ENCODE measurements around the gene ASPG.
"Not testable (repeated sequence)": the region's sequence is repeated elsewhere in the genome, so short reads cannot be mapped to it uniquely, and the experiment has no call there.

Gene ASPG

DNA sequence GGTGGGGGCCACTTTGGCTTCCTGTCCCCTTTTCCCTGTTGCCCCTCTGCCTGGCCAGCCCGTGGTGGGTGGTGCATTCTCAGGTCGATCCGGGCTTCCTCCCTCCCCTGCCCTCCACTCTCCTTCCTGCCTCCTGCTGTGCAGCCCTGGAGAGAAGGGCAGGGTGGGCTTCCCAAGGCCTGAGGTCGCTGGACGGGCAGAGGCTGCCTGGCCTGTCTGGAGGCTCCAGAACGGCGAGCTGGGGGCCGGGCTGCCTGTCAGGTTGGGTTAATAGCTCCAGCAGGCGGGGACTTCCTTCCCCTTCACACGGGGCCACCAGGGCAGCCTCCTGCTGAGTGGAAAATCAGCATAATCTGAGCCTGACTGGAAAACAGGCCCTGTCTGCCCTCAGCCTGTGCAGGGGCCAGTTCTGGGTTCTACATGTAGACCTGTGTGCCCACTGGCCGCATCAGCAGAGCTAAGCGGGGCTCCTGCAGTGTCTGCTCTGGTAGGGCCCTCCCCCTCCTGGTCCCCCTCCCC is 64.2 kb downstream of the ASPG start:
- Mint-ChIP-seq H3K9me3 (no peaks in the 10 kb centered on the region), H3K27ac (no peak overlapping the region), H3K4me1 (no peaks in the 10 kb centered on the region), H3K4me3 (no peak overlapping the region), H3K36me3 (no peaks in the 10 kb centered on the region), H3K27me3 (no peaks in the 10 kb centered on the region)
- CTCF ChIA-PET, result interaction anchor here (0.6 kb wide), 1 partner anchor 380 kb away, joined by 4 read pairs; no protein-coding TSS in a partner anchor
- no peak for DNase-seq

- Mint-ChIP-seq H3K27ac (no peak overlapping the region), H3K4me1 (no peaks in the 10 kb centered on the region), H3K9me3 (no peaks in the 10 kb centered on the region), H3K27me3 (no peaks in the 10 kb centered on the region), H3K4me3 (no peak overlapping the region), H3K36me3 (no peaks in the 10 kb centered on the region)
- CTCF ChIA-PET, result interaction anchor here (0.6 kb wide), 1 partner anchor 379 kb away, joined by 4 read pairs; no protein-coding TSS in a partner anchor
- no peak for DNase-seq
Observed at GRCh38 chr14:104150136-104151025, 64.9 kb downstream of the ASPG start.

DNA sequence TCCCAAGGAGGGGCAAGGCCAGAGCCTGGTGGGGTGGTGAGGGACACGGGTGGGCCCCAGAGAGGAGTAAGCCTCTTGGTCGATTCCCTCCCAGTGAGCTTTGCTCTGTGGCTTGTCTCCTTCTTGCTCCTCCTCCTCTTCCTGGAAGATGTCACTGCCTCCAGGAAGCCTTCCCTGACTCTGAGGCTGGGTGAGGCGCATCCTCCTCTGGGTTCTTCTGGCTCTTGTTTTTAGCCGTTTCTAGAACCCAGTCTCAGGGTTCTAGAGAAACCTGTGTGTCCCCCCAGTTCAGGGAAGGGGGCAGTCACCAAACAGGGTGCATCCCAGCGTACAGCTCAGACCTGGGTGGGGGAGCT is 65.5 kb downstream of the ASPG start:
- Mint-ChIP-seq H3K4me1 (no peaks in the 10 kb centered on the region), H3K9me3 (no peaks in the 10 kb centered on the region), H3K4me3 (no peak overlapping the region), H3K36me3 (no peaks in the 10 kb centered on the region), H3K27ac (no peak overlapping the region), H3K27me3 (no peaks in the 10 kb centered on the region)
- DNase-seq, result no peak
- CTCF ChIA-PET, result interaction anchor here (0.7 kb wide), 1 partner anchor 14 kb away, joined by 4 read pairs; no protein-coding TSS in a partner anchor

GRCh38 chr14:104151566-104152245 is 66.2 kb downstream of the ASPG start:
- DNase-seq, result no peak
- H3K4me3 Mint-ChIP-seq, result no peak overlapping the region
- no peaks in the 10 kb centered on the region for H3K36me3 Mint-ChIP-seq
- H3K9me3 Mint-ChIP-seq, result no peaks in the 10 kb centered on the region
- no peaks in the 10 kb centered on the region for H3K4me1 Mint-ChIP-seq
- H3K27me3 Mint-ChIP-seq, result no peaks in the 10 kb centered on the region
- H3K27ac Mint-ChIP-seq, result no peak overlapping the region
- CTCF ChIA-PET, result interaction anchor here (0.7 kb wide), 1 partner anchor 14 kb away, joined by 4 read pairs; no protein-coding TSS in a partner anchor

- CTCF ChIA-PET, result no interaction called here
- no peak overlapping the region for H3K27ac Mint-ChIP-seq
- no peaks in the 10 kb centered on the region for H3K9me3 Mint-ChIP-seq
- H3K36me3 Mint-ChIP-seq, result no peaks in the 10 kb centered on the region
- DNase-seq, result no peak
- no peak overlapping the region for H3K4me3 Mint-ChIP-seq
- H3K27me3 Mint-ChIP-seq, result no peaks in the 10 kb centered on the region
- H3K4me1 Mint-ChIP-seq, result no peaks in the 10 kb centered on the region
Observed at GRCh38 chr14:104152246-104152575, 66.7 kb downstream of the ASPG start.

DNA sequence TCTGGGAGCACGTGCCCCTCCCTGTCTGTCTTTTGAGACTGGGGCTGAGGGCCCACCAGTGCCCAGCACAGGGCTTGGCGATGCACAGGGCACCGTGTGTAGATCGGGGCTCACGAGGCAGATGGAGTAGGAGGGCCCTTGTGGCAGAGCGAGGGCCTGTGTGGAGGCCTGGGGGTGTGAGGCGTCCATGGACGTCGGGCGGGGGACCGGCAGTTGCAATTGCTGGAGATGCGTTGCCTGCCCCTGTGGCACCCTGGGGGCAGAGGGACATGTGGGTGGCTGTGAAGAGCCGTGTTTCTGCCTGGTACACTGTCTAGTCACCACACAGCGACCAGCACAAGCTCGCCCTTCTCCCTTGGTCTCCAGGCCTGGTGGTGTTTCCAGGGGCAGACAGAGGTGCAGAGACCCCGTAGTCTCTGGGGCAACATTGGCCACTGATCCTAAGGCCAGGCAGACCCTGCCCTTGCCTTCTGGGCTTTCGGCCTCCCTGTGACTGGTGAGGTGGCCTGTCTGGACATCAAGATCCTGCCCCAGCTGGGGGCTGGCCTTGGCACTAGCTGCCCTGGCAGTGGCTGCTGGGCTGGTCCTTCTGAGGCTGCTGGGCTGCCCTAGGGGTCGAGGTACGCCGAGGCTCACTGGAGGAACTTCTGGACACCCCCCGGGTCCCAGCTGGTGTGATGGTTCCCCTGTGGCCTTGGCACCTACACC is 67.3 kb downstream of the ASPG start:
- Mint-ChIP-seq H3K27ac (no peak overlapping the region), H3K4me3 (no peak overlapping the region), H3K4me1 (no peaks in the 10 kb centered on the region)

DNA sequence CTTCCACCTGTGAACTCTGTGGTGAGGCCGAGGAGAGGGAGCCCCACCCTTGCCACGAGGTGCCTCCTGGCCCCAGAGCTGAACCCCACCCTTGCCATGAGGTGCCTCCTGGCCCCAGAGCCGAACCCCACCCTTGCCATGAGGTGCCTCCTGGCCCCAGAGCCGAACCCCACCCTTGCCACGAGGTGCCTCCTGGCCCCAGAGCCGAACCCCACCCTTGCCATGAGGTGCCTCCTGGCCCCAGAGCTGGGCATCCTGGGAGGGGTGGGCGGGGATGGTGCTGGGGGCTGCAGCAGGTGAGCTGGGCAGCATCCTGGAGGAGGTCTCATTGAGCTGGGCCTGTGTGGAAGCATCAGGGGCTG is 67.9 kb downstream of the ASPG start:
- H3K36me3 Mint-ChIP-seq, H3K4me1 Mint-ChIP-seq: not testable (repeated sequence)

More for the DNA sequence above, 67.3 kb downstream of the ASPG start:
- CTCF ChIA-PET, result no interaction called here
- H3K9me3 Mint-ChIP-seq, result no peaks in the 10 kb centered on the region
- no peaks in the 10 kb centered on the region for H3K36me3 Mint-ChIP-seq
- DNase-seq, result no peak
- H3K27me3 Mint-ChIP-seq, result no peaks in the 10 kb centered on the region

GRCh38 chr14:104154246-104154645 is 68.7 kb downstream of the ASPG start:
- H3K27ac Mint-ChIP-seq, result no peak overlapping the region
- no peaks in the 10 kb centered on the region for H3K36me3 Mint-ChIP-seq
- no peaks in the 10 kb centered on the region for H3K27me3 Mint-ChIP-seq
- H3K4me1 Mint-ChIP-seq, result no peaks in the 10 kb centered on the region
- no peak overlapping the region for H3K4me3 Mint-ChIP-seq
- CTCF ChIA-PET, result no interaction called here
- H3K9me3 Mint-ChIP-seq, result no peaks in the 10 kb centered on the region
- DNase-seq, result no peak

More for the DNA sequence above, 67.9 kb downstream of the ASPG start:
- H3K9me3 Mint-ChIP-seq, H3K4me3 Mint-ChIP-seq, CTCF ChIA-PET, H3K27me3 Mint-ChIP-seq, DNase-seq, H3K27ac Mint-ChIP-seq: not testable (repeated sequence)

- Mint-ChIP-seq H3K9me3 (no peaks in the 10 kb centered on the region), H3K27me3 (no peaks in the 10 kb centered on the region), H3K4me3 (no peak overlapping the region), H3K36me3 (no peaks in the 10 kb centered on the region), H3K4me1 (no peaks in the 10 kb centered on the region), H3K27ac (no peak overlapping the region)
- no peak for DNase-seq
- CTCF ChIA-PET, result no interaction called here
Observed at GRCh38 chr14:104155513-104155912, 70.0 kb downstream of the ASPG start.

GRCh38 chr14:104156142-104156541 is 70.6 kb downstream of the ASPG start:
- CTCF ChIA-PET, result no interaction called here
- Mint-ChIP-seq H3K4me3 (no peak overlapping the region), H3K4me1 (no peaks in the 10 kb centered on the region), H3K9me3 (no peaks in the 10 kb centered on the region), H3K27me3 (no peaks in the 10 kb centered on the region), H3K27ac (no peak overlapping the region), H3K36me3 (no peaks in the 10 kb centered on the region)
- no peak for DNase-seq

DNA sequence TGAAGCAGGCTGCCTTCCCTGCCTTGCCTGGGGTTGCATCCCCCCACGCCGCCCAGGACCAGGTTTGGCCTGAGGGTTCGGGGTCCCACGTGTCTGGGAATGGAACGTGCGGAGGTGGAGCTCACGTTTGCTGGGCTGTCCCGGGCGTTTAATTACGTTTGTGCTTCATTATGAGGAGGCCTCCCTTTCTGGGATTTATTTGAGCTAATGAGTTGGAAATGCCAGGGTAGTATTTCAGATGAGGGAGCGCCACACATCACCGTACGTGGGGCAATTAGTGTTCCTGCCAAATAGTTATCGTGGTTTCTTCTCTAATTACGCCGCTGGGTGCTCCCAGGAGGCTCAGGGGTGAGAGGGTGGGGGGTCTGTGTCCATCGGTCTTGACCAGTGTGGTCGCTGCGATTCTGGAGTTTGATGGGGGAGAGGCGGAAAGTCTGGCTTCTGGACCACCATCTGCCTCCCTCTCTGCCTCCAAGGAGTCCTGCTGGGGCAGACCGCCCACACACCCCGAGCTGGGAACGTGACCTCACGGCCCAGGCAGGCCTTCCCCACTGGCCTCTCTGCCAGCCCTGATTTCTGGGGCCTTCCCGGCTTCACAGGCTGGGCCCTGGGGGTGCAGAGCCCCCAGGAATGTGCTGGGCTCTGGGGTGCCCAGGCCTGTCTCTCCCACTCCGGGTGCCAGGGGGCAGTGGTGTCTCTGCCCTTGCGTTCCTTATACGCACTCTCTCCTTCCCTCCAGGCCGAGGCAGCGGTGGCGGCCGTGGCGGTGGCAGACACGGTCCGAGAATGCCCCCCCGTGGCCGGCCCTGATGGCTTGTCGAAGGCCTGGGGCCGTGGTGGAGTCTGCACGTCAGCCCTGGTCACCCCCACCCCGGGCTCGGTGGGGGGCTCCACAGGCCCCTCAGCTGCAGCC is 71.8 kb downstream of the ASPG start:
- Mint-ChIP-seq H3K4me3 (no peak overlapping the region), H3K27me3 (no peaks in the 10 kb centered on the region), H3K36me3 (no peaks in the 10 kb centered on the region), H3K27ac (no peak overlapping the region), H3K9me3 (no peaks in the 10 kb centered on the region), H3K4me1 (no peaks in the 10 kb centered on the region)
- DNase-seq, result no peak
- CTCF ChIA-PET, result no interaction called here

- H3K27me3 Mint-ChIP-seq, result no peaks in the 10 kb centered on the region
- no peak overlapping the region for H3K27ac Mint-ChIP-seq
- CTCF ChIA-PET, result no interaction called here
- H3K36me3 Mint-ChIP-seq, result no peaks in the 10 kb centered on the region
- no peak overlapping the region for H3K4me3 Mint-ChIP-seq
- no peaks in the 10 kb centered on the region for H3K9me3 Mint-ChIP-seq
- H3K4me1 Mint-ChIP-seq, result no peaks in the 10 kb centered on the region
- no peak for DNase-seq
Observed at GRCh38 chr14:104158827-104159798, 73.6 kb downstream of the ASPG start.

DNA sequence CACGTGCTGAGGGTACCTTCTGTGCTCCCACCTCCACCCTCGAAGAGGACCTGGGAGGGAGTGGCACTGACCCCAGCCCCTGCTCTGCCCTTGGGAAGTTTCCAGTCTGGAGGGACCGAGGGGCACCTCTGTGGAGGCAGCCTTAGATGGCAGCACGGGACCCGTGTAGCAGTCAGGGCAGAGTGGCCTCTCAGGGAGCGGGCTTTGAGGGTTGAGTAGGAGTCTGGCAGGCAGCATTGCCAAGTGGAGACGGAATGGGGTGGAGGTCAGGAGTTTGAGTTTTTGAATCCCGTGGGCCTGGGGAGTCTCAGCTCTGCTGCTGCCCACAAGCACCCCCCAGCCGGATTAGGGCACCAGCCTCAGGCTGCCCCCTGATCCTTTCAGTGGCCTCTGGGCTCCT is 74.5 kb downstream of the ASPG start:
- Mint-ChIP-seq H3K9me3 (no peaks in the 10 kb centered on the region), H3K27ac (no peak overlapping the region), H3K36me3 (no peaks in the 10 kb centered on the region), H3K4me1 (no peaks in the 10 kb centered on the region), H3K27me3 (no peaks in the 10 kb centered on the region), H3K4me3 (no peak overlapping the region)
- no peak for DNase-seq
- CTCF ChIA-PET, result no interaction called here
